ENCODE results near the gene CSNK2A1. TPM values are rescaled to one million over a fixed set of nuclear protein-coding genes. Genes with fewer than 3 reads are reported as not detected.
A peak's percentile ranks its signal among the peaks of the same experiment; 100 is the strongest.

CSNK2A1 gene
- total RNA-seq, 6 experiments from 2014 or later = 30.4 to 62.6 (median 37.1) TPM

DNA sequence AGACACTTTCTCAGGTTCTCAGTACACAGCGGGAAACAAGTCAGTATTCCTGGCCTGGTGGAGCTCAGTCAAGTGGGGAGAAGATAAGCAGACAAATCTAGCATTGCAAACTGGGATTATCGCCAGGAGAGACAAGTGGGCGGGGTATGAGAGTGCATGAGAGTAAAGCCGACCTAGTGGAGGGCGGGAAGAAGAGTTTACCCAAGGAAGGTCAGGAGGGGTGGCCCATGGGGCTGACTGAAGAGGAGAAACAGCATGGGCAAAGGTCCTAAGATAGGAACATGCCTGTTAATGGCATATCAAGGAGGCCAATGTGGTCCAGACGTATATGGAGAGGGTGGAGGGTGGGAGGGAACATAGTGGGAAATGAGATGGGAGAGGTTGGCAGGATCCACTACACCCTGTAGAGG lies 12.4 kb upstream of the CSNK2A1 start:
- peaks cover 0 to 11% (median 0%) of the 10 kb centered on the region in 4 donors for H3K4me1 ChIP-seq
- no peaks in the 10 kb centered on the region for H3K27me3 ChIP-seq
- no peaks in the 10 kb centered on the region for H3K36me3 ChIP-seq
- H3K9me3 ChIP-seq = no peaks in the 10 kb centered on the region
- intact Hi-C loops (cut with DNase I) = no loop called here
- DNase-seq = peak in 1 of 3 donors; percentile 68
- peak; percentile 18 to 94 (median 56) for ATAC-seq
- H3K27ac ChIP-seq = no peak overlapping the region
- no peak overlapping the region for H3K4me3 ChIP-seq
- 12% methylated on average over 6 of the region's 6 CpGs for WGBS (ENCODE audit: insufficient coverage, low coverage, low lambda C conversion rate, missing lambda C conversion rate)
- no peak for TF ChIP-seq CTCF (IDR thresholded peaks at IDR 0.05)
- no peak for TF ChIP-seq POLR2A (IDR thresholded peaks at IDR 0.05)

DNA sequence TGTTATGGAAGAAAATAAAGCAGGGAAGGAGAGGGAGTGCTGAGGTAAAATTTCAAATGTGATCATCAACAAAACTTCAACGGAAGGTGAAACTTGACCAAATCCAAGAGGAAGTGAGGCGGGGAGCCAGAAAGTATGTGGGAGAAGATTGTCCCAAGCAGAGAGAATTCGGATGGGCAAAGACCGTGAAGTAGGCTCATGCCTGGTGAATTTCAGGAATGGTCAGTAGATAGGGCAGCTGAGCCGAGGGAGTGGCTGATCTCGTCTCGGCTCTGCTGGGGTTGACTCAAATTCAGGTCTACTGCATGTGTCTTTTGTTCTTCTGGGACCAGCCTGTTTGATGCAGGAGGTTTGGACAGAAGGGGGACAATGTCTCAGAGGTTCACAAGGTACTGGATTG lies 7.0 kb upstream of the CSNK2A1 start:
- no peak for TF ChIP-seq CTCF (IDR thresholded peaks at IDR 0.05)
- no peak for TF ChIP-seq POLR2A (IDR thresholded peaks at IDR 0.05)
- no peak for ATAC-seq
- WGBS (ENCODE audit: insufficient coverage, low coverage, low lambda C conversion rate, missing lambda C conversion rate) = 56% methylated on average over 4 of the region's 7 CpGs
- Histone ChIP-seq H3K27ac (no peak overlapping the region), H3K36me3 (no peaks in the 10 kb centered on the region), H3K9me3 (no peaks in the 10 kb centered on the region), H3K4me1 (peaks cover 0 to 5% (median 0%) of the 10 kb centered on the region in 4 donors), H3K4me3 (no peak overlapping the region), H3K27me3 (no peaks in the 10 kb centered on the region)
- intact Hi-C loops (cut with DNase I) = no loop called here
- no peak for DNase-seq

- Histone ChIP-seq H3K4me1 (no peaks in the 10 kb centered on the region), H3K27me3 (no peaks in the 10 kb centered on the region), H3K36me3 (no peaks in the 10 kb centered on the region), H3K27ac (no peak overlapping the region), H3K9me3 (no peaks in the 10 kb centered on the region), H3K4me3 (no peak overlapping the region)
- no peak for ATAC-seq
- TF ChIP-seq POLR2A (IDR thresholded peaks at IDR 0.05) (no peak), CTCF (IDR thresholded peaks at IDR 0.05) (no peak)
- DNase-seq = no peak
- 79% methylated on average over 4 of the region's 4 CpGs for WGBS (ENCODE audit: insufficient coverage, low coverage, low lambda C conversion rate, missing lambda C conversion rate)
- intact Hi-C loops (cut with DNase I) = no loop called here
Observed at GRCh38 chr20:549722-550496, 6.3 kb upstream of the CSNK2A1 start.

DNA sequence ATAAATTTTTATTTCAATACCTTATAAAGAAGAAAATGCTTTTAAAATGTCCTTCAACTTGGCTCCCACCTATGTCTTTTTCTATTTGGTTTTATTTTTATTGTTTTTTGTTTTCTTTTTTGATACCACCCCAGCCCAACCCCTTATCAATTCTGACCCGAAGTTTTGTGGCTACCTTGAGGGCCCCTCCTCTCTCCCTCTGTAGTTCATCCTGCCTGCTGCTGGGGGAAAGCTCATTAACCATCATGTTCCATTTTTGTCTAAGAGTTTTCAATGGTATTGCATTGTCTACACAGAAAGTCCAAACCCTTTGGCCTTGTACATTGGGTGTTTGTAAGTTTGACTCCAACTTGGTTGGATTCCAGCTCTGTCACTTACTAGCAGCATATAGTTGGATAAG lies 5.3 kb upstream of the CSNK2A1 start:
- H3K9me3 ChIP-seq = no peaks in the 10 kb centered on the region
- H3K36me3 ChIP-seq = no peaks in the 10 kb centered on the region
- H3K27ac ChIP-seq = no peak overlapping the region
- ATAC-seq = no peak
- WGBS (ENCODE audit: insufficient coverage, low coverage, low lambda C conversion rate, missing lambda C conversion rate) = 27% methylated on average over 1 of the region's 1 CpG
- no peak for DNase-seq
- intact Hi-C loops (cut with DNase I) = no loop called here
- TF ChIP-seq CTCF (IDR thresholded peaks at IDR 0.05) = no peak
- no peaks in the 10 kb centered on the region for H3K4me1 ChIP-seq
- H3K4me3 ChIP-seq = no peak overlapping the region
- no peaks in the 10 kb centered on the region for H3K27me3 ChIP-seq
